H9 (cell line): ENCODE data around the gene NFATC1. TPM values are rescaled to one million over a fixed set of nuclear protein-coding genes. Genes with fewer than 3 reads are reported as not detected.
A peak's percentile ranks its signal among the peaks of the same experiment; 100 is the strongest.

ENCODE experiments used
- DNase-seq: peaks from one replicate; pipeline ENCODE4 v3.0.0-alpha.2; 2017
- H2AFZ ChIP-seq: one replicate; pipeline ENCODE4 v1.6.1; 2013; ENCODE audit warnings: mild to moderate bottlenecking, low read length, control low read depth, moderate library complexity
- H2AK5ac ChIP-seq: 2 replicates; pipeline ENCODE4 v1.6.1; 2013; ENCODE audit warnings: low read length, control low read depth, mixed read lengths; ENCODE audit not compliant: insufficient read length
- H2BK120ac ChIP-seq: one replicate; pipeline ENCODE4 v1.6.1; 2013; ENCODE audit warnings: low read depth, mild to moderate bottlenecking, low read length, control low read depth, inconsistent platforms; ENCODE audit not compliant: poor library complexity, severe bottlenecking
- H2BK12ac ChIP-seq: 2 replicates; pipeline ENCODE4 v1.6.1; 2013; ENCODE audit warnings: low read length, control low read depth, mixed read lengths, low read depth; ENCODE audit not compliant: insufficient read length
- H2BK15ac ChIP-seq: 2 replicates; pipeline ENCODE4 v1.6.1; 2013; ENCODE audit warnings: low read depth, low read length, control low read depth
- H2BK20ac ChIP-seq: one replicate; pipeline ENCODE4 v1.6.1; 2013; ENCODE audit warnings: low read depth, mild to moderate bottlenecking, low read length, control low read depth, inconsistent platforms; ENCODE audit not compliant: poor library complexity, severe bottlenecking
- H2BK5ac ChIP-seq: 2 replicates; pipeline ENCODE4 v1.6.1; 2013; ENCODE audit warnings: low read length, control low read depth, mixed read lengths; ENCODE audit not compliant: insufficient read length
- H3K14ac ChIP-seq: 2 replicates; pipeline ENCODE4 v1.6.1; 2013; ENCODE audit warnings: low read length, control low read depth; ENCODE audit not compliant: insufficient read depth
- H3K18ac ChIP-seq: 2 replicates; pipeline ENCODE4 v1.6.1; 2013; ENCODE audit warnings: low read depth, mild to moderate bottlenecking, mixed read lengths, low read length, control low read depth; ENCODE audit not compliant: insufficient read length
- H3K23ac ChIP-seq: 2 replicates; pipeline ENCODE4 v1.6.1; 2013; ENCODE audit warnings: low read length, control low read depth, mixed read lengths, low read depth; ENCODE audit not compliant: insufficient read length
- H3K23me2 ChIP-seq: 2 replicates; pipeline ENCODE4 v1.6.1; 2013; ENCODE audit warnings: low read depth, mild to moderate bottlenecking, mixed read lengths, low read length, control low read depth; ENCODE audit not compliant: insufficient read length, poor library complexity, severe bottlenecking
- H3K27ac ChIP-seq: 2 replicates; pipeline ENCODE4 v1.5.1; 2013; ENCODE audit warnings: low read length, control low read depth, mixed read lengths, low read depth; ENCODE audit not compliant: insufficient read length
- H3K27me3 ChIP-seq: 2 replicates; pipeline ENCODE4 v1.6.1; 2013; ENCODE audit warnings: low read length, control low read depth, inconsistent platforms; ENCODE audit not compliant: insufficient read depth
- H3K4ac ChIP-seq: 2 replicates; pipeline ENCODE4 v1.6.1; 2013; ENCODE audit warnings: low read depth, mild to moderate bottlenecking, control low read depth, inconsistent platforms, low read length, moderate library complexity
- H3K4me1 ChIP-seq: 2 replicates; pipeline ENCODE4 v1.6.1; 2013; ENCODE audit warnings: low read length, control low read depth, inconsistent platforms; ENCODE audit not compliant: insufficient read depth
- H3K4me2 ChIP-seq: 2 replicates; pipeline ENCODE4 v1.6.1; 2013; ENCODE audit warnings: low read length, control low read depth, mixed read lengths; ENCODE audit not compliant: insufficient read length, insufficient read depth
- H3K56ac ChIP-seq: 2 replicates; pipeline ENCODE4 v1.6.1; 2013; ENCODE audit warnings: low read depth, mild to moderate bottlenecking, mixed read lengths, low read length, control low read depth; ENCODE audit not compliant: insufficient read length
- H3K79me1 ChIP-seq: 2 replicates; pipeline ENCODE4 v1.6.1; 2013; ENCODE audit warnings: low read depth, mild to moderate bottlenecking, moderate library complexity, low read length, control low read depth, inconsistent platforms; ENCODE audit not compliant: insufficient read depth, poor library complexity, severe bottlenecking
- H3K79me2 ChIP-seq: 2 replicates; pipeline ENCODE4 v1.6.1; 2013; ENCODE audit warnings: low read length, control low read depth, inconsistent platforms; ENCODE audit not compliant: insufficient read depth
- H3K9ac ChIP-seq: 2 replicates; pipeline ENCODE4 v1.6.1; 2013; ENCODE audit warnings: low read length, control low read depth, mixed read lengths; ENCODE audit not compliant: insufficient read length; ENCODE audit errors: extremely low read depth
- H3K9me3 ChIP-seq: one replicate; pipeline ENCODE4 v1.6.1; 2013; ENCODE audit warnings: low read depth, low read length, inconsistent platforms; ENCODE audit not compliant: control insufficient read depth
- H3T11ph ChIP-seq: one replicate; pipeline ENCODE4 v1.6.1; 2013; ENCODE audit warnings: mild to moderate bottlenecking, low read length, control low read depth, inconsistent platforms
- H4K20me1 ChIP-seq: one replicate; pipeline ENCODE4 v1.6.1; 2013; ENCODE audit not compliant: control insufficient read depth, insufficient read length, insufficient read depth
- H4K5ac ChIP-seq: 2 replicates; pipeline ENCODE4 v1.6.1; 2013; ENCODE audit warnings: low read depth, mild to moderate bottlenecking, mixed read lengths, low read length, control low read depth; ENCODE audit not compliant: insufficient read length
- H4K8ac ChIP-seq: replicated peaks from 2 replicates; pipeline ENCODE4 v1.6.1; 2013; ENCODE audit warnings: low read length, control low read depth, mixed read lengths, low read depth; ENCODE audit not compliant: insufficient read length
- H4K91ac ChIP-seq: 2 replicates; pipeline ENCODE4 v1.6.1; 2013; ENCODE audit warnings: low read depth, mild to moderate bottlenecking, moderate library complexity, mixed read lengths, low read length, control low read depth; ENCODE audit not compliant: insufficient read length
- H3K27ac Mint-ChIP-seq, 3 experiments: 2 replicates in 2 of 3; 3 replicates in 1 of 3; pipeline ENCODE4 v1.8.0; 2020 to 2021; ENCODE audit warnings: mixed read lengths in 3 of 3, mild to moderate bottlenecking in 1 of 3, moderate library complexity in 1 of 3
- H3K27me3 Mint-ChIP-seq: 2 replicates; pipeline ENCODE4 v1.8.0; 2021; ENCODE audit warnings: low read depth, mild to moderate bottlenecking, moderate library complexity, mixed read lengths
- H3K36me3 Mint-ChIP-seq, 3 experiments: 2 replicates in 2 of 3; 3 replicates in 1 of 3; pipeline ENCODE4 v1.8.0; 2020 to 2021; ENCODE audit warnings: low read depth in 3 of 3, mixed read lengths in 3 of 3; ENCODE audit not compliant: insufficient read depth in 1 of 3
- H3K4me1 Mint-ChIP-seq, 2 experiments: 2 replicates each; pipeline ENCODE4 v1.8.0; 2020; ENCODE audit warnings: mixed read lengths in 2 of 2
- H3K4me3 Mint-ChIP-seq, 2 experiments: 2 replicates in 1 of 2; 3 replicates in 1 of 2; pipeline ENCODE4 v1.8.0; 2020 to 2021; ENCODE audit warnings: mild to moderate bottlenecking in 2 of 2, mixed read lengths in 2 of 2, moderate library complexity in 1 of 2
- H3K9me3 Mint-ChIP-seq, 2 experiments: 2 replicates in 1 of 2; 3 replicates in 1 of 2; pipeline ENCODE4 v1.8.0; 2020; ENCODE audit warnings: mild to moderate bottlenecking in 2 of 2, mixed read lengths in 2 of 2, moderate library complexity in 1 of 2
- WGBS: extraction: QIAGEN DNeasy Blood & Tissue Kit; methylation state at CpG from one replicate; pipeline ENCODE4 v1.1.7; 2013; ENCODE audit warnings: missing lambda C conversion rate, low lambda C conversion rate, mixed read lengths; ENCODE audit not compliant: insufficient read length; ENCODE audit errors: extremely low coverage; 5-methylcytosine and 5-hydroxymethylcytosine counted together
- total RNA-seq: library from RNA; stranded (reverse); gene quantifications from 2 replicates; pipeline ENCODE4 v1.2.1, GENCODE V29; 2021
- TF ChIP-seq, protein P1 (sequence below): fragments of 200-600 bp; sonication (generic); conservative IDR thresholded peaks from 3 replicates; pipeline ENCODE4 v1.8.0; 2021; ENCODE audit warnings: antibody characterized with exemption, mild to moderate bottlenecking

Gene NFATC1
- total RNA-seq, 1 experiment from 2014 or later, result 5.5 TPM

DNA sequence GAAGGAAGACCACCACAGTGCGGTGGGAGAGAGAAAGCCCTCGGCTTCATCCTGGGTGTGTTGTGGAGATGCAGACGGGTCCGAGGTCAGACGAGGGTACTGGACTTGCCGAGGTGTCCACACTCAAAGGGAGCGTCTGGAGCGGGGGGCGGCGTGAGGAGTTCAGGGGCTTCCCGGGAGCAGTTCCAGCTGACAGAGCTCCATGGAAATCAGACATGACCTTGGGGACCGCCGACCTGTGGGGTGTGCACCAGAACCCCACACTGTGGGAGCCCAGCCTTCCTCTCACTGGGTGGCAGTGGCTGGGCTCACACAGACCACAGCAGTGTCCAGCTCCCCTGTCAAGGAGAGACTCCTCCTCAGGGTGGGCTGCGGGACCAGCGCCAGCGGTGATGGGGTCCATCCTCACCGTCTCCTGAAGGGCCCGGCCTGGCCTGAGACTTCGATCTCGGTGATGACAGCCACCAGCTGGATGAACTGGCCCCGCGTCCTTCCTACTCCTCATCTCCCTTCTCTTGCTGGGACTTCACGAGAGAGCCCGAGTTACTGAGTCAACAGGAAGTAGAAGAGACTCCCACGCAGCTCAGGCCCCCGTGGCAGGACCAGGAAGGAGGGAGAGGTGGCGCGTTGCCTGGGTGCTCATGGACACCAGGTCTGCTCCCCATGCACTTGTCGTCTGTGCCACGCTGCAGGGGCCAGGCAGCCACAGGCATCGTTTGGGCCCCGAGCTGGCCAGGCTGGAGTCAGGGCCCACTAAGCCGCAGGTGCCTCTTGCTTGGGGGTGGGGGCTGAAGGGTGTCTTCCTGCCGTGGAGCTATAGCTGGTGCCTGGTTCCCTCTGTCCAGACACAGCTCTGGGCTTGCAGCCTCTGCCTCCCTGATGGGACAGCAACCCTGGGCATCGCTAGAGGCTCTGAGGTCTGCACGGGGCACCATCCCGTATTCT lies 182.0 kb downstream of the NFATC1 start:
- Histone ChIP-seq H3K14ac (no peak overlapping the region), H3K27ac (no peak overlapping the region), H3T11ph (no peak overlapping the region), H3K27me3 (no peaks in the 10 kb centered on the region), H2AK5ac (no peak overlapping the region), H3K79me2 (no peaks in the 10 kb centered on the region), H2BK5ac (no peak overlapping the region), H3K9ac (no peak overlapping the region), H4K5ac (no peak overlapping the region), H2BK12ac (no peak overlapping the region), H2BK15ac (no peak overlapping the region), H3K4ac (no peak overlapping the region), H4K91ac (no peak overlapping the region), H4K8ac (no peak overlapping the region), H2AFZ (no peak overlapping the region), H3K79me1 (no peaks in the 10 kb centered on the region), H2BK120ac (no peak overlapping the region), H3K56ac (no peak overlapping the region), H2BK20ac (no peak overlapping the region), H3K23me2 (no peaks in the 10 kb centered on the region), H3K4me1 (no peaks in the 10 kb centered on the region), H4K20me1 (no peaks in the 10 kb centered on the region), H3K23ac (no peak overlapping the region), H3K4me2 (no peak overlapping the region), H3K9me3 (no peaks in the 10 kb centered on the region), H3K18ac (no peak overlapping the region)
- H3K27me3 Mint-ChIP-seq, result no peaks in the 10 kb centered on the region
- peaks cover 0 to 7% (median 6%) of the 10 kb centered on the region in 3 experiments; a peak in 3 of 7 replicates for H3K36me3 Mint-ChIP-seq
- WGBS, result no CpG with 5 or more reads among the region's 37 CpGs
- H3K4me1 Mint-ChIP-seq, result peaks cover 0 to 3% of the 10 kb centered on the region in 2 experiments; a peak in 1 of 4 replicates
- H3K9me3 Mint-ChIP-seq, result peaks cover 9% of the 10 kb centered on the region in 2 experiments
- TF ChIP-seq, protein P1, sequence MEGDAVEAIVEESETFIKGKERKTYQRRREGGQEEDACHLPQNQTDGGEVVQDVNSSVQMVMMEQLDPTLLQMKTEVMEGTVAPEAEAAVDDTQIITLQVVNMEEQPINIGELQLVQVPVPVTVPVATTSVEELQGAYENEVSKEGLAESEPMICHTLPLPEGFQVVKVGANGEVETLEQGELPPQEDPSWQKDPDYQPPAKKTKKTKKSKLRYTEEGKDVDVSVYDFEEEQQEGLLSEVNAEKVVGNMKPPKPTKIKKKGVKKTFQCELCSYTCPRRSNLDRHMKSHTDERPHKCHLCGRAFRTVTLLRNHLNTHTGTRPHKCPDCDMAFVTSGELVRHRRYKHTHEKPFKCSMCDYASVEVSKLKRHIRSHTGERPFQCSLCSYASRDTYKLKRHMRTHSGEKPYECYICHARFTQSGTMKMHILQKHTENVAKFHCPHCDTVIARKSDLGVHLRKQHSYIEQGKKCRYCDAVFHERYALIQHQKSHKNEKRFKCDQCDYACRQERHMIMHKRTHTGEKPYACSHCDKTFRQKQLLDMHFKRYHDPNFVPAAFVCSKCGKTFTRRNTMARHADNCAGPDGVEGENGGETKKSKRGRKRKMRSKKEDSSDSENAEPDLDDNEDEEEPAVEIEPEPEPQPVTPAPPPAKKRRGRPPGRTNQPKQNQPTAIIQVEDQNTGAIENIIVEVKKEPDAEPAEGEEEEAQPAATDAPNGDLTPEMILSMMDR, result no peak
- no peak overlapping the region for H3K27ac Mint-ChIP-seq
- DNase-seq, result peak; percentile 22
- H3K4me3 Mint-ChIP-seq, result no peak overlapping the region
